Measurements from ENCODE around the gene RNASE12. TPM values are rescaled to one million over a fixed set of nuclear protein-coding genes. Genes with fewer than 3 reads are reported as not detected.

The RNASE12 gene, protein sequence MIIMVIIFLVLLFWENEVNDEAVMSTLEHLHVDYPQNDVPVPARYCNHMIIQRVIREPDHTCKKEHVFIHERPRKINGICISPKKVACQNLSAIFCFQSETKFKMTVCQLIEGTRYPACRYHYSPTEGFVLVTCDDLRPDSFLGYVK
- total RNA-seq (not detected in 2 replicates), polyA plus RNA-seq (not detected in 2 replicates)

DNA sequence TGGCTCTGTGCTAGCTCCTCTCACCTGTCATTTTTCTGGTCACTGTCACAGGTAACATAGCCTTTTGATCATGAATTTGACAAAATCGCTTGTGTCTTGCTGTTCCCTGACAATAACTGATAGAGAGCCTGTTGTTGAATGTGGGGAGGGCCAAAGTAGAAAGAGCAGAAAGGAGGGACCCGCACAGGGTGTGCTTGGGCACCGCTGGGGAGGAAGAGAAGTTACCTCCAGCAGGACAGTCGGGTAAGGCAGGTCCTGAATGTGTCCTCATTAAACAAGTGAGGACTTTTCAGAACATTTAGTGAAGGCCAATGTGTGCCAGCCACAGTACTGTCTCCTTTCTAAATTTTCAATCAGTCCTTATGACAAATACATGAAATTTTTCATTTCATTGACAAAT, at the start of gene RNASE12:
Gene RNASE12, minus strand, starts transcription at position 142 of the 400 bp plus-strand sequence. CDS start 653 bp downstream, outside the sequence.
- H3K79me2 ChIP-seq, result no peaks in the 10 kb centered on the region
- no peak for DNase-seq (ENCODE audit: low spot score)
- no peaks in the 10 kb centered on the region for H4K20me1 ChIP-seq (ENCODE audit: insufficient read depth, poor library complexity, severe bottlenecking)
- H3K27me3 ChIP-seq, result no peaks in the 10 kb centered on the region
- TF ChIP-seq, protein P1, sequence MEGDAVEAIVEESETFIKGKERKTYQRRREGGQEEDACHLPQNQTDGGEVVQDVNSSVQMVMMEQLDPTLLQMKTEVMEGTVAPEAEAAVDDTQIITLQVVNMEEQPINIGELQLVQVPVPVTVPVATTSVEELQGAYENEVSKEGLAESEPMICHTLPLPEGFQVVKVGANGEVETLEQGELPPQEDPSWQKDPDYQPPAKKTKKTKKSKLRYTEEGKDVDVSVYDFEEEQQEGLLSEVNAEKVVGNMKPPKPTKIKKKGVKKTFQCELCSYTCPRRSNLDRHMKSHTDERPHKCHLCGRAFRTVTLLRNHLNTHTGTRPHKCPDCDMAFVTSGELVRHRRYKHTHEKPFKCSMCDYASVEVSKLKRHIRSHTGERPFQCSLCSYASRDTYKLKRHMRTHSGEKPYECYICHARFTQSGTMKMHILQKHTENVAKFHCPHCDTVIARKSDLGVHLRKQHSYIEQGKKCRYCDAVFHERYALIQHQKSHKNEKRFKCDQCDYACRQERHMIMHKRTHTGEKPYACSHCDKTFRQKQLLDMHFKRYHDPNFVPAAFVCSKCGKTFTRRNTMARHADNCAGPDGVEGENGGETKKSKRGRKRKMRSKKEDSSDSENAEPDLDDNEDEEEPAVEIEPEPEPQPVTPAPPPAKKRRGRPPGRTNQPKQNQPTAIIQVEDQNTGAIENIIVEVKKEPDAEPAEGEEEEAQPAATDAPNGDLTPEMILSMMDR (IDR thresholded peaks at IDR 0.05; ENCODE audit: poor library complexity), result no peak
- no peak for TF ChIP-seq EZH2 (IDR thresholded peaks at IDR 0.05; ENCODE audit: borderline replicate concordance)
- no peak for TF ChIP-seq EZH2phosphoT487 (IDR thresholded peaks at IDR 0.05; ENCODE audit: low read depth, severe bottlenecking, unreplicated experiment)
- no peaks in the 10 kb centered on the region for H3K36me3 ChIP-seq (replicated peaks; ENCODE audit: insufficient read depth, low read depth)
- H3K4me2 ChIP-seq, result no peak within 1 kb of the TSS
- no peak within 1 kb of the TSS for H2AFZ ChIP-seq
- no peak within 1 kb of the TSS for H3K4me3 ChIP-seq
- H3K9me2 ChIP-seq (replicated peaks; ENCODE audit: insufficient read depth), result no peaks in the 10 kb centered on the region
- H3K4me1 ChIP-seq (ENCODE audit: insufficient read depth), result no peaks in the 10 kb centered on the region
- no peaks in the 10 kb centered on the region for H3K9me3 ChIP-seq (ENCODE audit: low read depth)
- 80% methylated on average over 4 of the region's 4 CpGs for WGBS (ENCODE audit: low lambda C conversion rate, missing lambda C conversion rate)
- no peak within 1 kb of the TSS for H3K27ac ChIP-seq

DNA sequence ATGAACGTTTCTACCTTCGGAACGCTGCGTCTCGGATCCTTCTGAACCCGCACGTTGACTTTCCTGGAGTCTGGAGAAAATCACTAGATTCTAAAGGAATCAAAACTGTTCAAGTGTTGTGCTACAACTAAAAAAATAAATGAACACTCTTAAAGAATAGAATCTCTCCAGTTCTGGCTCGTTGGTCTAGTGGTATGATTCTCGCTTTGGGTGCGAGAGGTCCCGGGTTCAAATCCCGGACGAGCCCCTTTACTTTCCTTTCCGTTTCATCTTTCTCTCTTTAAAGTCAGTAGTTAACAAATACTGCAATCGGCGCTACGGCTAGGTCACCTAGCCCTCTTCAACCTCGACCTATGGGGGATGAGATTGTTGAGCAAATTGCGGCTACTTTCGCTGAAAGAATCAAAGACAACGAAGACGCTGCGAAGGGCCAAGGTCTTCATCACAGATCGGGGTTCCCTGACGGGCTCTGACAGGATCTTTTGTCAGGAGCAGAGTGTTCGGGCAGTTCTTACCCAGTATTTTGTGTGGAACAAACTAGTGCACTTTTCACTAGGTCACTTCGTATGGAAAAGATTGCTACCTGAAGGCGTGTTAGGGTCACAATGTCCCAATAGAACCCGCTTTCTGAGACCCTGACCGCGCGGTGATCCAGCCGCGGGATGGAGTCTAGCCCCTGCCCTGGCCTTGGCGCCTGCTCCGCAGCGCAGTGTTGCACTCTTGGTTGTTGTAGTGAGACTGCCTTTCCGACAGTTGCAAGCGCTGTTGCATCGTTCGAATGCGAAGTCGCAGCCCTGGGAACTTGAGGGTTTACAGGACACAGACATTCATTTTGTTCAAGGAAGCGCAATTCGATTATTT, 41.9 kb upstream of the RNASE12 start:
- Histone ChIP-seq H2AFZ (no peak overlapping the region), H3K4me3 (peak overlapping the region; percentile 25), H4K20me1 (ENCODE audit: insufficient read depth, poor library complexity, severe bottlenecking) (no peaks in the 10 kb centered on the region), H3K9me2 (replicated peaks; ENCODE audit: insufficient read depth) (no peaks in the 10 kb centered on the region), H3K79me2 (no peaks in the 10 kb centered on the region), H3K36me3 (replicated peaks; ENCODE audit: insufficient read depth, low read depth) (no peaks in the 10 kb centered on the region), H3K27ac (peak overlapping the region; percentile 5), H3K4me1 (ENCODE audit: insufficient read depth) (no peaks in the 10 kb centered on the region), H3K27me3 (peaks cover 13% of the 10 kb centered on the region), H3K9me3 (ENCODE audit: low read depth) (no peaks in the 10 kb centered on the region), H3K4me2 (peak overlapping the region; percentile 92)
- 3% methylated on average over 45 of the region's 45 CpGs for WGBS (ENCODE audit: low lambda C conversion rate, missing lambda C conversion rate)
- TF ChIP-seq EZH2 (IDR thresholded peaks at IDR 0.05; ENCODE audit: borderline replicate concordance), result no peak
- no peak for TF ChIP-seq EZH2phosphoT487 (IDR thresholded peaks at IDR 0.05; ENCODE audit: low read depth, severe bottlenecking, unreplicated experiment)
- TF ChIP-seq, protein P1 (IDR thresholded peaks at IDR 0.05; ENCODE audit: poor library complexity), result no peak
- peak; percentile 84 for DNase-seq (ENCODE audit: low spot score)

DNA sequence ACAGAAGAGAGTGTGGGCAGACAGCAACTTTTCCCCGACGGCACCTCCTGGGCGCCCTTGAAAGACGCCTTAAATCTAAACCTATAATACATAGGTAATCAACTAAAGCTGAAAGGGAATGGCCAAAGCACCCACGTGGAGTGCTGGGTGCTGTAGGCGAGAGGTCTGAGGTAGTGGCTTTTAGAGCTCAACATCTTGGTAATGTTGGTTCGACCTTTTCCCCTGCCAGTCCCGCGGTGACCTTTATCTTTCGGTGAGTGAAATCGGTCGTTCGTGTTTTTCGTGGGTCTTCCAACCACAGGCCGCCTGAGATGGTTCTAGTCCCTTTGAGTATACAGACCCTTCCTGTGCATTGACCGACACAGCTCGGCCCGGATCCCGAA, 41.3 kb upstream of the RNASE12 start:
- under 1% methylated on average over 19 of the region's 19 CpGs for WGBS (ENCODE audit: low lambda C conversion rate, missing lambda C conversion rate)
- Histone ChIP-seq H3K27me3 (peaks cover 19% of the 10 kb centered on the region), H3K4me3 (peak overlapping the region; percentile 7)

More for the DNA sequence above, 41.3 kb upstream of the RNASE12 start:
- H2AFZ ChIP-seq, result no peak overlapping the region
- peak overlapping the region; percentile 92 for H3K4me2 ChIP-seq
- H3K79me2 ChIP-seq, result no peaks in the 10 kb centered on the region
- DNase-seq (ENCODE audit: low spot score), result no peak
- no peaks in the 10 kb centered on the region for H3K4me1 ChIP-seq (ENCODE audit: insufficient read depth)
- H3K9me3 ChIP-seq (ENCODE audit: low read depth), result no peaks in the 10 kb centered on the region
- no peaks in the 10 kb centered on the region for H3K9me2 ChIP-seq (replicated peaks; ENCODE audit: insufficient read depth)
- no peaks in the 10 kb centered on the region for H4K20me1 ChIP-seq (ENCODE audit: insufficient read depth, poor library complexity, severe bottlenecking)
- TF ChIP-seq EZH2 (IDR thresholded peaks at IDR 0.05; ENCODE audit: borderline replicate concordance) (no peak), EZH2phosphoT487 (IDR thresholded peaks at IDR 0.05; ENCODE audit: low read depth, severe bottlenecking, unreplicated experiment) (no peak)
- TF ChIP-seq, protein P1 (IDR thresholded peaks at IDR 0.05; ENCODE audit: poor library complexity), result no peak
- H3K27ac ChIP-seq, result no peak overlapping the region
- H3K36me3 ChIP-seq (replicated peaks; ENCODE audit: insufficient read depth, low read depth), result no peaks in the 10 kb centered on the region

All from hepatocyte (in vitro differentiated cells).